Keratinocyte (primary cell): ENCODE results near the gene DHX36. TPM values are rescaled to one million over a fixed set of nuclear protein-coding genes. Genes with fewer than 3 reads are reported as not detected.

Experiments
- DNase-seq: peaks from one replicate; pipeline ENCODE4 v3.0.0-alpha.2; 2011; ENCODE audit warnings: low read depth, missing footprints, low spot score
- FAIRE-seq: peaks from 2 replicates; lab custom pipeline; 2011; peaks lifted over from hg19 to GRCh38; lab: Jason Lieb, UNC
- H2AFZ ChIP-seq: 2 replicates; pipeline ENCODE4 v1.6.0; 2012; ENCODE audit warnings: low read length, control low read depth, inconsistent platforms; ENCODE audit not compliant: control insufficient read depth
- H3K27ac ChIP-seq: 2 replicates; pipeline ENCODE4 v1.5.1; 2011; ENCODE audit warnings: low read length; ENCODE audit not compliant: control insufficient read depth, insufficient read depth
- H3K27me3 ChIP-seq: 3 replicates; pipeline ENCODE4 v1.6.0; 2011; ENCODE audit warnings: low read length; ENCODE audit not compliant: control insufficient read depth, insufficient read depth; ENCODE audit errors: extremely low read depth
- H3K36me3 ChIP-seq, 2 experiments: 2 replicates in 1 of 2; 3 replicates in 1 of 2; pipeline ENCODE4 v1.5.1; 2011; ENCODE audit warnings: low read length in 2 of 2, mild to moderate bottlenecking in 1 of 2; ENCODE audit not compliant: control insufficient read depth in 2 of 2, insufficient read depth in 2 of 2; ENCODE audit errors: extremely low read depth in 1 of 2
- H3K4me1 ChIP-seq: 3 replicates; pipeline ENCODE4 v1.5.1; 2011; ENCODE audit warnings: low read length; ENCODE audit not compliant: control insufficient read depth, insufficient read depth; ENCODE audit errors: extremely low read depth
- H3K4me2 ChIP-seq: 3 replicates; pipeline ENCODE4 v1.6.0; 2011; ENCODE audit warnings: low read depth, low read length; ENCODE audit not compliant: control insufficient read depth, insufficient read depth; ENCODE audit errors: extremely low read depth
- H3K4me3 ChIP-seq, 3 experiments: fragments of 200-600 bp in 1 of 3; sonication (generic) in 1 of 3; 2 replicates in 2 of 3; 3 replicates in 1 of 3; pipeline ENCODE4 v1.5.1; 2011 to 2016; ENCODE audit warnings: low read length in 3 of 3, mild to moderate bottlenecking in 3 of 3, control low read depth in 2 of 3, inconsistent platforms in 1 of 3, low read depth in 1 of 3, mixed read lengths in 1 of 3, mixed run types in 1 of 3, moderate library complexity in 1 of 3; ENCODE audit not compliant: control insufficient read depth in 2 of 3, insufficient read depth in 2 of 3; ENCODE audit errors: extremely low read depth in 1 of 3
- H3K79me2 ChIP-seq: 2 replicates; pipeline ENCODE4 v1.6.0; 2012; ENCODE audit warnings: low read length; ENCODE audit not compliant: control insufficient read depth, insufficient read depth
- H3K9ac ChIP-seq: 3 replicates; pipeline ENCODE4 v1.6.0; 2011; ENCODE audit warnings: low read length; ENCODE audit not compliant: control insufficient read depth, insufficient read depth; ENCODE audit errors: extremely low read depth
- H3K9me1 ChIP-seq: 3 replicates; pipeline ENCODE4 v1.6.0; 2011; ENCODE audit warnings: low read length; ENCODE audit not compliant: control insufficient read depth, insufficient read depth; ENCODE audit errors: extremely low read depth
- H3K9me3 ChIP-seq: 2 replicates; pipeline ENCODE4 v1.5.1; 2012; ENCODE audit warnings: low read depth, low read length; ENCODE audit not compliant: control insufficient read depth
- H4K20me1 ChIP-seq: 3 replicates; pipeline ENCODE4 v1.6.0; 2011; ENCODE audit warnings: low read length; ENCODE audit not compliant: control insufficient read depth, insufficient read depth; ENCODE audit errors: extremely low read depth
- CTCF ChIP-seq, 3 experiments: IDR thresholded peaks in 1 of 3; conservative IDR thresholded peaks in 1 of 3; optimal IDR thresholded peaks in 1 of 3; 2 replicates in 2 of 3; 3 replicates in 1 of 3; pipeline versions ENCODE3 to v1.5.1; 2011; ENCODE audit warnings: low read length in 3 of 3, mild to moderate bottlenecking in 3 of 3, moderate library complexity in 2 of 3, control low read depth in 1 of 3, inconsistent platforms in 1 of 3; ENCODE audit not compliant: insufficient read depth in 2 of 3; ENCODE audit errors: extremely low read depth in 1 of 3
- EZH2 ChIP-seq: IDR thresholded peaks from one replicate; pipeline ENCODE4 v1.6.1; 2012; ENCODE audit warnings: inconsistent platforms, mild to moderate bottlenecking, low read length, moderate library complexity
- dilution Hi-C: fragments of 300-500 bp; cut with MboI; formaldehyde crosslinking; loops from one replicate; pipeline ENCODE4 v1.7.0; 2020; ENCODE audit warnings: low sequenced_read_pairs; ENCODE audit not compliant: extremely low pct_ligation_motif_present
- polyA plus RNA-seq, 5 experiments: library from polyadenylated mRNA; depleted of rRNA in 3 of 5; stranded (reverse) in 3 of 5; stranded (forward) in 1 of 5; unstranded in 1 of 5; fragments of >200 nt; gene quantifications; 1 replicate in 1 of 5; 2 replicates in 3 of 5; 3 replicates in 1 of 5; pipeline versions ENCODE4 v1.2.1 to v1.2.3, GENCODE V29; 2011 to 2012; ENCODE audit warnings: missing spikeins in 2 of 5, low read depth in 1 of 5, low replicate concordance in 1 of 5

The DHX36 gene
- polyA plus RNA-seq, 1 donor (not counting 4 experiments of a cell fraction or from before 2014, with no cell fraction given) = 72.3 TPM

DNA sequence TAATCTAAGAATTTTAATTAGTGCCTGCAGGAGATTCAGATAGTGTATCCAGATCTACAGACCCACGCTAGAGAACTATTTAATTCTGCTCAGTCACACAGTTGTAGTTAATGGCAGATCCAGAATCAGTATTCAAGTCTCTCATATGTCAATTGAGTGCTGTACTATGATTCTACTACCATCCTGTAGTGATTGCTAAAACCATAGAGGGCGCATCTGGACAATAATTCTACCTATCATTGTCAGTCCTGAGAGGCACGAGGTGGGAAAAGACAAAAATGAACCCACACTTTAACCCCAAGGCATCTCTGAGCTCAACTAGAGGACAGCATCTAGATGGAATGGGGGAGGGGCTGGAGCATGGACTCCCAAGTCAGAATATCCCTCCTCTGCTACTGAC, 22.7 kb downstream of the DHX36 start:
- peaks cover 7% of the 10 kb centered on the region for H3K4me1 ChIP-seq
- TF ChIP-seq CTCF (optimal IDR thresholded peaks at IDR 0.05 in 1 of 3, IDR thresholded peaks at IDR 0.05 in 1 of 3, conservative IDR thresholded peaks at IDR 0.05 in 1 of 3; ENCODE audit: extremely low read depth in 1 of 3, insufficient read depth in 2 of 3, low read length in 3 of 3) (no peak), EZH2 (no peak)
- H3K9me3 ChIP-seq = no peaks in the 10 kb centered on the region
- no peak overlapping the region for H3K9ac ChIP-seq
- dilution Hi-C loops = no loop called here
- no peaks in the 10 kb centered on the region for H3K9me1 ChIP-seq
- FAIRE-seq (no peak), DNase-seq (no peak)
- H3K4me3 ChIP-seq = no peak overlapping the region
- no peaks in the 10 kb centered on the region for H3K27me3 ChIP-seq
- no peak overlapping the region for H3K27ac ChIP-seq
- H2AFZ ChIP-seq = no peak overlapping the region
- H3K79me2 ChIP-seq = no peaks in the 10 kb centered on the region
- peaks cover 9 to 18% of the 10 kb centered on the region in 2 experiments for H3K36me3 ChIP-seq
- H3K4me2 ChIP-seq = no peak overlapping the region
- no peaks in the 10 kb centered on the region for H4K20me1 ChIP-seq

DNA sequence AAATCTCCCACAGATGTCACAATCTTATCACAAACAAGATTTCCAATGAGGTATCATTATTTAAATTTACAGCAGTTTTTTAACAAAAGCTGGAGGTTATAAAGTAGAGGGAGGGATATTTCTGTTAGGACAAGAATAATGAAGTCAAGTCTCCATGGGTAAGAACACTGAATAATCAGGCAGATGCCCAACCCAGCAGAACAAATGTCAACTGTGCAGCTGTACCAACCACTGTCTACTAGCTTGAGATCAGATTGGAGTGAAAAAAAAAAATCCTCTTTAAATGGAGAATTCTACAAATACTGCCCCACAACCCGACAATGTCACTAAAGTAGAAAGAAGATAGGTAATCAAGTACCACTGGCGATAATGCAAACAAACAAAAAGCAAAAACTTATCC, 30.3 kb downstream of the DHX36 start:
- Histone ChIP-seq H3K9ac (no peak overlapping the region), H2AFZ (no peak overlapping the region), H3K36me3 (peaks cover 5 to 19% of the 10 kb centered on the region in 2 experiments), H3K4me2 (no peak overlapping the region), H3K9me3 (no peaks in the 10 kb centered on the region), H3K79me2 (no peaks in the 10 kb centered on the region), H3K4me1 (no peaks in the 10 kb centered on the region), H3K9me1 (no peaks in the 10 kb centered on the region), H3K27ac (no peak overlapping the region), H4K20me1 (no peaks in the 10 kb centered on the region), H3K27me3 (no peaks in the 10 kb centered on the region), H3K4me3 (no peak overlapping the region)
- dilution Hi-C loops = no loop called here
- FAIRE-seq = no peak
- DNase-seq = no peak
- TF ChIP-seq CTCF (optimal IDR thresholded peaks at IDR 0.05 in 1 of 3, IDR thresholded peaks at IDR 0.05 in 1 of 3, conservative IDR thresholded peaks at IDR 0.05 in 1 of 3; ENCODE audit: extremely low read depth in 1 of 3, insufficient read depth in 2 of 3, low read length in 3 of 3) (no peak), EZH2 (no peak)
